Measurements from ENCODE around the gene FAM13B. TPM values are rescaled to one million over a fixed set of nuclear protein-coding genes. Genes with fewer than 3 reads are reported as not detected.

FAM13B gene
- total and polyA plus RNA-seq, 9 of the 15 experiments (the other 6 are each of a cell fraction or from before 2014, with no cell fraction given), result 2.3 to 21.6 (median 14.1) TPM

GRCh38 chr5:137888863-137889759 is 143.8 kb downstream of the FAM13B start, which contains the start of gene PKD2L2 (continued):
- TF ChIP-seq ADNP (tag; IDR thresholded peaks at IDR 0.05) (peak; percentile 97), ZNF121 (CRISPR knock-in tag; conservative IDR thresholded peaks at IDR 0.05) (0 out of 2 replicates have a peak, but pooled peaks have one; percentile 29), ZNF407 (IDR thresholded peaks at IDR 0.05; ENCODE audit: low read depth) (no peak), RNF2 (IDR thresholded peaks at IDR 0.05) (0 out of 2 replicates have a peak, but pooled peaks have one; percentile 13), DPF2 (IDR thresholded peaks at IDR 0.05) (peak; percentile 24; the same call in 1 of the 2 replicates), E2F3 (CRISPR knock-in tag; IDR thresholded peaks at IDR 0.05) (no peak), THAP12 (CRISPR knock-in tag; IDR thresholded peaks at IDR 0.05) (peak; percentile 85), CTCFL (IDR thresholded peaks at IDR 0.05; ENCODE audit: borderline replicate concordance, insufficient read depth, low read depth, low read length, poor library complexity, severe bottlenecking) (peak; percentile 60)
- TF ChIP-seq, protein P1, sequence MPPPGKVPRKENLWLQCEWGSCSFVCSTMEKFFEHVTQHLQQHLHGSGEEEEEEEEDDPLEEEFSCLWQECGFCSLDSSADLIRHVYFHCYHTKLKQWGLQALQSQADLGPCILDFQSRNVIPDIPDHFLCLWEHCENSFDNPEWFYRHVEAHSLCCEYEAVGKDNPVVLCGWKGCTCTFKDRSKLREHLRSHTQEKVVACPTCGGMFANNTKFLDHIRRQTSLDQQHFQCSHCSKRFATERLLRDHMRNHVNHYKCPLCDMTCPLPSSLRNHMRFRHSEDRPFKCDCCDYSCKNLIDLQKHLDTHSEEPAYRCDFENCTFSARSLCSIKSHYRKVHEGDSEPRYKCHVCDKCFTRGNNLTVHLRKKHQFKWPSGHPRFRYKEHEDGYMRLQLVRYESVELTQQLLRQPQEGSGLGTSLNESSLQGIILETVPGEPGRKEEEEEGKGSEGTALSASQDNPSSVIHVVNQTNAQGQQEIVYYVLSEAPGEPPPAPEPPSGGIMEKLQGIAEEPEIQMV (tag; conservative IDR thresholded peaks at IDR 0.05; ENCODE audit: low read depth), result 0 out of 2 replicates have a peak, but pooled peaks have one; percentile 7
- TF ChIP-seq, protein P2, sequence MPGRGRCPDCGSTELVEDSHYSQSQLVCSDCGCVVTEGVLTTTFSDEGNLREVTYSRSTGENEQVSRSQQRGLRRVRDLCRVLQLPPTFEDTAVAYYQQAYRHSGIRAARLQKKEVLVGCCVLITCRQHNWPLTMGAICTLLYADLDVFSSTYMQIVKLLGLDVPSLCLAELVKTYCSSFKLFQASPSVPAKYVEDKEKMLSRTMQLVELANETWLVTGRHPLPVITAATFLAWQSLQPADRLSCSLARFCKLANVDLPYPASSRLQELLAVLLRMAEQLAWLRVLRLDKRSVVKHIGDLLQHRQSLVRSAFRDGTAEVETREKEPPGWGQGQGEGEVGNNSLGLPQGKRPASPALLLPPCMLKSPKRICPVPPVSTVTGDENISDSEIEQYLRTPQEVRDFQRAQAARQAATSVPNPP (IDR thresholded peaks at IDR 0.05; ENCODE audit: borderline replicate concordance, insufficient read depth, insufficient read length), result no peak
